Muscle of arm (tissue), 14 donors: ENCODE data around the gene HLTF. TPM values are rescaled to one million over a fixed set of nuclear protein-coding genes. Genes with fewer than 3 reads are reported as not detected.
A peak's percentile ranks its signal among the peaks of the same experiment; 100 is the strongest.
"Not testable (repeated sequence)": the region's sequence is repeated elsewhere in the genome, so short reads cannot be mapped to it uniquely, and the experiment has no call there.

Source experiments
- DNase-seq: peaks from one replicate; pipeline ENCODE4 v3.0.0-alpha.2; 2013
- long read RNA-seq, 11 donors: transcript quantifications; one replicate each; lab custom pipeline, GENCODE V29; 2026
- polyA plus RNA-seq, 12 donors: library from polyadenylated mRNA; unstranded; fragments of 120-200 nt; gene quantifications; one replicate each; pipeline ENCODE4 v1.2.1, GENCODE V29; 2013; ENCODE audit not compliant: insufficient read length in 12 of 12

Gene HLTF, protein sequence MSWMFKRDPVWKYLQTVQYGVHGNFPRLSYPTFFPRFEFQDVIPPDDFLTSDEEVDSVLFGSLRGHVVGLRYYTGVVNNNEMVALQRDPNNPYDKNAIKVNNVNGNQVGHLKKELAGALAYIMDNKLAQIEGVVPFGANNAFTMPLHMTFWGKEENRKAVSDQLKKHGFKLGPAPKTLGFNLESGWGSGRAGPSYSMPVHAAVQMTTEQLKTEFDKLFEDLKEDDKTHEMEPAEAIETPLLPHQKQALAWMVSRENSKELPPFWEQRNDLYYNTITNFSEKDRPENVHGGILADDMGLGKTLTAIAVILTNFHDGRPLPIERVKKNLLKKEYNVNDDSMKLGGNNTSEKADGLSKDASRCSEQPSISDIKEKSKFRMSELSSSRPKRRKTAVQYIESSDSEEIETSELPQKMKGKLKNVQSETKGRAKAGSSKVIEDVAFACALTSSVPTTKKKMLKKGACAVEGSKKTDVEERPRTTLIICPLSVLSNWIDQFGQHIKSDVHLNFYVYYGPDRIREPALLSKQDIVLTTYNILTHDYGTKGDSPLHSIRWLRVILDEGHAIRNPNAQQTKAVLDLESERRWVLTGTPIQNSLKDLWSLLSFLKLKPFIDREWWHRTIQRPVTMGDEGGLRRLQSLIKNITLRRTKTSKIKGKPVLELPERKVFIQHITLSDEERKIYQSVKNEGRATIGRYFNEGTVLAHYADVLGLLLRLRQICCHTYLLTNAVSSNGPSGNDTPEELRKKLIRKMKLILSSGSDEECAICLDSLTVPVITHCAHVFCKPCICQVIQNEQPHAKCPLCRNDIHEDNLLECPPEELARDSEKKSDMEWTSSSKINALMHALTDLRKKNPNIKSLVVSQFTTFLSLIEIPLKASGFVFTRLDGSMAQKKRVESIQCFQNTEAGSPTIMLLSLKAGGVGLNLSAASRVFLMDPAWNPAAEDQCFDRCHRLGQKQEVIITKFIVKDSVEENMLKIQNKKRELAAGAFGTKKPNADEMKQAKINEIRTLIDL
- 10 to 100 TPM in 11 of 12 donors, not detected in 1; 15.2 to 32.1 (median 21.3) TPM for polyA plus RNA-seq
- long read RNA-seq, donor 1, partial matches to known transcripts: 86 of 87 reads
- long read RNA-seq, donor 1, other reads (novel, unspliced or antisense): 0 of 87 reads
- long read RNA-seq, donor 2, full-length matches to known transcripts: 2 of 2 reads
- long read RNA-seq, donor 2, partial matches to known transcripts: 0 of 2 reads
- long read RNA-seq, donor 2, other reads (novel, unspliced or antisense): 0 of 2 reads
- long read RNA-seq, donor 3: 0 reads
- long read RNA-seq, donor 4: 0 reads
- long read RNA-seq, donor 5, full-length matches to known transcripts: 1 of 1 reads
- long read RNA-seq, donor 5, partial matches to known transcripts: 0 of 1 reads
- long read RNA-seq, donor 5, other reads (novel, unspliced or antisense): 0 of 1 reads
- long read RNA-seq, donor 6: 0 reads
- long read RNA-seq, donor 7, full-length matches to known transcripts: 1 of 1 reads
- long read RNA-seq, donor 7, partial matches to known transcripts: 0 of 1 reads
- long read RNA-seq, donor 7, other reads (novel, unspliced or antisense): 0 of 1 reads
- long read RNA-seq, donor 8, partial matches to known transcripts: 0 of 1 reads
- long read RNA-seq, donor 8, other reads (novel, unspliced or antisense): 0 of 1 reads
- long read RNA-seq, donor 9, full-length matches to known transcripts: 1 of 1 reads
- long read RNA-seq, donor 9, partial matches to known transcripts: 0 of 1 reads
- long read RNA-seq, donor 9, other reads (novel, unspliced or antisense): 0 of 1 reads
- long read RNA-seq, donor 10, full-length matches to known transcripts: 1 of 1 reads
- long read RNA-seq, donor 10, partial matches to known transcripts: 0 of 1 reads
- long read RNA-seq, donor 10, other reads (novel, unspliced or antisense): 0 of 1 reads
- long read RNA-seq, donor 11: 0 reads

- DNase-seq: peak; percentile 97
Measured at GRCh38 chr3:149086232-149086988, at the start of gene HLTF. Gene HLTF, minus strand, starts transcription at chr3:149086533. Its CDS starts 197 bp downstream, at chr3:149086336.

DNA sequence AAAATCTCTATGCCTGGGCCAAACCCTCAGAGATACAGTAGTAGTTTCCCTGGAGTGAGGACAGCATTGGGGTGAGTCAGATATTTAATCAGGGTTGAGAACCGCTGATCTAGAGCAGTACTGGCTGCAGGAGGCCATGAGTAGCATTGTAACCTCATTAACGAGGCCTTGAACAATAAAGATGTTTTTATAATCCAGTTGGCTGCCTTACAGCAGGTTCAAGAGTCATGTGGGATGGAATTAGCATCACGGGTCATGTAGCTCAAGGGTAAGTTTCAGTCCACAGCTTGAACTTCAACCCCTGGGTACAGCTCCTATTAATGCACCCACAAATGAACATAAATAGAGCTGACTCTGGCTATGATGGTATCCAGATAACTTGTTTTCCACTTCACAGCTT, 48.2 kb upstream of the HLTF start:
- DNase-seq: no peak

DNA sequence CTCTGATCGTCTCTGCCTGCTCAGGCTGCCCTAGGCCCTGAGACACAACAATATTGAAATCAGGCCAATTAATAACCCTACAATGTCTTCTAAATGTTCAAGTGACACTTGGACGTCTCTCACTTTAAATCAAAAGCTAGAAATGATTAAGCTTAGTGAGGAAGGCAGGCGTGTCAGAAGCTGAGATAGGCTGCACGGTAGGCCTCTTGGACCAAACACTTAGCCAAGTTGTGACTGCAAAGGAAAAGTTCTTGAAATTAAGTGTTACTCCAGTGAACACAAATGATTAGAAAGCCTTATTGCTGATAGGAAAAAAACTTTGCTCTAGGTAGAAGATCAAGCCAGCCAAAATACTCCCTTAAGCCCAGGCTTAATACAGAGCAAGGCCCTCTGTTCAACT, 45.3 kb upstream of the HLTF start:
- DNase-seq: no peak

DNA sequence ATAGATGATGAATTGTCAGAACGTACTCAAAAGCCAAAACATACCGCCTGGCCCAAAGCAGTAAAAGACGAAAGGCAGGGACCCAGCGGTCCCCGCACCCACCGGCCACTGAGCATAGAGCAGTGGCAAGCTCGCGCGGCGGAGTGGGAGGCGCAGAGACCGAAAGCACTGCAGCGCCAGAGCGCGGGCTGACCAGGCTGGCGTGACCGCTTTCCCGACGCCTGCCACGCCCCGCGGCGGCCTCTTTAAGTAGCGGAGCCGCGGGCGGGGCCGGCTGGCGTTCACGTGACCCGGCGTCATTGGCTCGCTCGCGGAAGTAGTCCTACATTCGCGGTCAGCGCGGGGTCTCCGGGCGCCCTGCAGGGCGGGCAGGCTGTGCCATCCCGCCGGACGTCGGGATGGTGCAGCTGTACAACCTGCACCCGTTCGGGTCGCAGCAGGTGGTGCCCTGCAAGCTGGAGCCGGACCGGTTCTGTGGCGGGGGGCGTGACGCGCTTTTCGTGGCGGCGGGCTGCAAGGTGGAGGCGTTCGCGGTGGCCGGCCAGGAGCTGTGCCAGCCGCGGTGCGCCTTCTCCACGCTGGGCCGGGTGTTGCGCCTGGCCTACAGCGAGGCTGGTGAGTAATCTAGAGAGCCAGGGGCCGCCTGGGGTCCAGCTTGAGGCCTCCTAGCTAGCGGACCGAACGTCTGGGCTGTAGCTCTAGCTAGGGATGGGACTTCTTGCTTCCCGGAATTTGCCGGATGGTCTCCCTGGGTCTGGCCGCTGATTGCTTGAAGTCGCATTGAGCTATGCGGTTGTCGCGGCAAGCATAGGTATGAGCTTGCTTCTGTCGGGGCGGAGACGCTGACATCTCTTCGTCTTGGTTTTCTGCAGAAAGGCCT, 43.2 kb upstream of the HLTF start, which contains the start of gene HPS3:
TSS of gene HPS3 (plus strand) at position 313 of the 880 bp plus-strand sequence. CDS start at position 399, 86 bp downstream.
- peak; percentile 92 for DNase-seq

- no peak for DNase-seq
Measured at GRCh38 chr3:149128821-149129220, 42.5 kb upstream of the HLTF start.

DNA sequence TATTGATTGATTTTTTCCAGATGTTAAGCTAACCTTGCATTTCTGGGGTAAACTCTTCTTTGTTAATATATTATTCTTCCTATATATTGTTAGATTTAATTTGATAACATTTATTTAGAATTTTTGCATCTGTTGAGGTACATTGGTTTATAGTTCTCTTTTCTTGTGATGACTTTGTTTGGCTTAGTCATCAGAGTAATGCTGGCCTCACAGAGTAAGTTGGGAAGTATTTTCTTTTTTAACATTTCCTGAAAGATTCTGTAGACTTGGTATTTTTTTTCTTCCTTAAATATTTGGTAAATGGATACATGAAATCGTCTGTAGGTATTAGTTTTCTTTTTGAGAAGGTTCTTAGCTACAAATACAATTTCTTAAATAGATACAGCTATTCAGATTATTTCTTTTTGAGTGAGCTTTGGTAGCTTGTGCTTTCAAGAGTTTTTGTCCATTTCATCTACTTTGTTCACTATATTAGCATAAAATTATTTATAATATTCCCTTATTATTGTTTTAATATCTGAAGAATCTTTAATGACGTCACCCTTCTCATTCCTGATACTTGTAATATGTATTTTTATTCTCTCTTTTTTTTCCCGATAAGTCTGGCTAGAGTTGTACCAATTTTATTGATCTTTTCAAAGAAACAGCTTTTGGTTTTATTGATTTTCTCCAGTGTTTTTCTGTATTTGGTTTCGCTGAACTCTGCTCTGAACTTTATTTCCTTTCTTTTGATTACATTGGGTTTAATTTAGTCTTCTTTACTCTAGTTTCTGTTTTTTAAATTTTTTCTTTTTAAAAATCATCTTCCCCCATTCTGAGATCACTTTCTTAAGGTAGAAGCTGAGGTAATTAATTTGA, 36.6 kb upstream of the HLTF start:
- DNase-seq: no peak

DNA sequence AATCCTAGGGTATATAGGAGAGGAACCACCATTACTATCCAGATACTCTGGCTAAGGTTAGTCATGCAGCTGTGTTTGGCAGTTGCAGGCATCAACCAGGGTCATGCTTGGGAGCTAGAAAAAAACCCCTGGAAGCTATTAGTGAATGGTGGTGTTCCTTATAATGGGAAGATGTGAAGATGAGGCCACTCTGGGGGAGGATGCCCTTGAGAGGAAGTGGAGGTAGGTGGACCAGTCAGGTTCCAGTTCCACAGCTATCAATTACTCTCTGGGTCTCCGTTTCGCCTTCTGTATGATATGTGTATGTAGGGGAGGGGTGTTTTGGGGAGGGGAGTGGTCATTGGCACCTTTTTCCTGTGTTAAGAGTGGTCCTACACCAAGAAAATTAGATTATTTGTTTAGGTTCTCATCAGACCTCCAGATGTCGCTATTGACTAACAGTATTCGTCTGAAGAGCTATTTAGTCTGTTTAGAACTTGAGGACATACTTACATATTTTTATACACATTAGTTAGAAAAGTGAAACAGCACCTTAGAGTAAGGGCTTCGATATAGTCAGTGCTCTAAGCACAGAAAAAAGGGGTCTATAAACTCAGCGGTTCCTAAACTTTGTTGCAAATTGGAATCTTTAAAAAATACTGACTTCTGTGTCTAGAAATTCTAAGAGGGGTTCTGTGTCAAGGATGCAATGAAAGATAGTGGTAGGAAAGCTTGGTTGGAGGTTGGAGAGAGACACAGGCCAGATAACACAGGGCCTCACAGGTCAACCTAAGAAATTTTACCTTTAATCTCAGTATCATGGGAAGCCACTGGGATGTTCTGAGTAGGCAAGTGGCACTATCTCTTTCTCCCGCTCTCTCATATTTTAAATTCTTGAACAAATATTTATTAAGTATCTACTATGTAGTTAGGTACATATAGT, 34.0 kb upstream of the HLTF start:
- DNase-seq: peak; percentile 61

- DNase-seq: no peak
Measured at GRCh38 chr3:149119466-149119865, 33.1 kb upstream of the HLTF start.

- no peak for DNase-seq
Measured at GRCh38 chr3:149118724-149119123, 32.4 kb upstream of the HLTF start.

DNA sequence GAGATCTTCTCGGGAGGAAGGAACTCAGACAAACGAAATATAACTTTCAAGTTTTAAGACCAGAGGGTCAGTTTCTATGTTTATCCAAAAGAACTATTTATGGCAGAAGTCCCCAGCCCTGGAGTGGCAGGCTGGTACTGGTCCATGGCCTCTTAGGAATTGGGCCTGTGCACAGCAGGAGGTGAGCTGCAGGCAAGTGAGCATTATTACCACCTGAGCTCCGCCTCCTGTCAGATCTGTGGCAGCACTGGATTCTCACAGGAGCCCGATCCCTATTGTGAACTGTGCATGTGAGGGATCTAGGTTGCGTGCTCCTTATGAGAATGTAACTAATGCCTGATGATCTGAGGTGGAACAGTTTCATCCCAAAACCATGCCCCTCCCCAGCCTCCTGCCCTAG, 28.8 kb upstream of the HLTF start:
- no peak for DNase-seq

DNA sequence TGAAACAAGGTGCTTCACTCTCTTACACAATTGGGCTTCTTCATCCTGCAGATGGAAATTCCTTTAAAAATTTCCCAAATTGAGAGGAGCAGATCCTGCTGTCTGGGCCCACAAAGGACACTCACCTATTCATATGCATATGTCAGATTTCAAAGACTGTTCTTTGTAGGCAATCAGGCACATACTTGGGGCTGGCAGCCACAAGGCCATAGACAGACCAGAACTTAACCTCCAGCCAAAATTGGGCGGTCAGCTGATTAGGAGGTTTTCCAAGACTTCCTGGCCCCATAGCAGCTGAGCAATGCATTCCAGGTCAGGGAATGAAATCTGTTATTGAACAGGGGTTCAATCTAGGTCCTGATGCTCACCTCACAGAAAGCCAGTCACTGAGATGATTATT, 28.1 kb upstream of the HLTF start:
- DNase-seq: no peak

GRCh38 chr3:149104484-149104883, 18.2 kb upstream of the HLTF start:
- DNase-seq: no peak

DNA sequence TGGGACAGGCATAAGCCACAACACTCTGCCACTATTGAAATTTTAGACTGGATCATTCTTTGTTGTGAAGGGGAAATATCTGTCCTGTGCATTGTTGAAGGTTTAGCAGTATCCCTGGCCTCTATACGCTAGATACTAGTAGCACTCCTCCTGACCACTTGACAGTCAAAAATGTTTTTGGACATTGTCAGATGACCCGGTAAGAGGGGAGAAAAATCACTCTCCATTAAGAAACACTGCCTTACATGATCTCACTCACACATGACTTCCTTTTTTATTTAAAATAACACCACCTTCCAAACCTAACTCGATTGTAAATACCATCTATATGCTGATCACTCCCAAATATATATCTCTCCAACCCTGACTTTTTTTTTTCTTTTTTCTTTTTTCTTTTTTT, 15.3 kb upstream of the HLTF start:
- DNase-seq: no peak

GRCh38 chr3:149101154-149101553, 14.8 kb upstream of the HLTF start:
- DNase-seq: no peak

- not testable (repeated sequence) for DNase-seq
Measured at GRCh38 chr3:149097987-149098386, 11.7 kb upstream of the HLTF start.

DNA sequence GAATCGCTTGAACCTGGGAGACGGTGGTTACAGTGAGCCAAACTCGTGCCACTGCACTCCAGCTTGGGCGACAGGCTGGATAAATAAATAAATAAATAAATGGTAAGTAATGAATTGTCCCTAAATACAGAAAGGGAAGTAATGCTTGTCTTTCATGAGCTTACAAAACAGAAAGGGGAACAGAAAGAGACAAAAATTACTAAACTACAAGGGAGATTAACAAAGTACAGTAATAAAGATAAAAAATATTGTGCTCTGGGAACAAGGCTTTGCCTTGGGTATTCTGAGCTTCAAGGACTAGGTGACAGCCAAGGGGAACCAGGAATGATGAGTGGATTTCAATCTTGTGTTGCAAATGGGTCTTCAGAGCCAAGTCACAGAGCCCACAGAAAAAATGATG, 9.2 kb upstream of the HLTF start:
- no peak for DNase-seq
